ENCODE data around the gene CORO7. TPM values are rescaled to one million over a fixed set of nuclear protein-coding genes. Genes with fewer than 3 reads are reported as not detected.
A peak's percentile ranks its signal among the peaks of the same experiment; 100 is the strongest.

Gene CORO7
- total and polyA plus RNA-seq, 9 of the 15 experiments (the other 6 are each of a cell fraction or from before 2014, with no cell fraction given) = 0.45 to 77.2 (median 18.7) TPM

GRCh38 chr16:4338125-4338582, 78.2 kb downstream of the CORO7 start:
- no peak for DNase-seq (ENCODE audit: extremely low read depth in 1 of 4, low spot score in 3 of 4)
- ATAC-seq = peak; percentile 70
- H3K79me2 ChIP-seq (ENCODE audit: control insufficient read depth, insufficient read depth, low read length) = peaks cover 20% of the 10 kb centered on the region
- H3K4me2 ChIP-seq (ENCODE audit: insufficient read depth, low read length) = no peak overlapping the region
- no peaks in the 10 kb centered on the region for H3K9me1 ChIP-seq (ENCODE audit: control insufficient read depth, insufficient read depth, low read length)
- no peak overlapping the region for H3K4me3 ChIP-seq
- H3K27me3 ChIP-seq (ENCODE audit: control insufficient read depth in 2 of 2, insufficient read depth in 2 of 2, low read length in 2 of 2) = no peaks in the 10 kb centered on the region
- in situ Hi-C loops (cut with MboI) = no loop called here
- WGBS (ENCODE audit: insufficient coverage, low coverage, missing lambda C conversion rate) = 83% methylated on average over 10 of the region's 12 CpGs
- H4K20me1 ChIP-seq (replicated peaks; ENCODE audit: control insufficient read depth, insufficient read depth, low read length) = no peaks in the 10 kb centered on the region; the same call in 1 of the 2 replicates
- H3K9me3 ChIP-seq (replicated peaks; ENCODE audit: control insufficient read depth, insufficient read depth, low read depth, low read length) = no peaks in the 10 kb centered on the region
- peaks cover 66% of the 10 kb centered on the region; the same call in 2 of the 3 replicates for H3K36me3 ChIP-seq (ENCODE audit: control insufficient read depth, insufficient read depth, low read length)
- ChIA-PET CTCF (ENCODE audit: low intra/inter-chr PET ratio) (no interaction called here), POLR2A (interaction anchor here (0.5 to 0.6 kb wide), 3 partner anchors 32 to 1307 kb away, joined by 3 read pairs; no protein-coding TSS in a partner anchor)
- no peak for FAIRE-seq
- peak overlapping the region in 1 of 2 experiments; percentile 43; a peak in 1 of 4 replicates for H3K9ac ChIP-seq (ENCODE audit: insufficient read depth in 1 of 2, low read depth in 2 of 2, low read length in 2 of 2)
- H3K27ac ChIP-seq (ENCODE audit: extremely low read depth, low read depth, low read length) = no peak overlapping the region
- intact Hi-C loops (cut with micrococcal nuclease) = no loop called here
- H3K4me1 ChIP-seq (replicated peaks in 1 of 2; ENCODE audit: control insufficient read depth in 2 of 2, insufficient read depth in 2 of 2, low read length in 2 of 2) = peaks cover 0 to 57% of the 10 kb centered on the region in 2 experiments; a peak in 2 of 5 replicates
- no TSS peak for BruUV-seq (replicated peaks)
- H2AFZ ChIP-seq (ENCODE audit: low read depth, low read length) = no peak overlapping the region
- TF ChIP-seq POLR2AphosphoS5 (IDR thresholded peaks at IDR 0.05; ENCODE audit: control insufficient read depth, insufficient read depth, low read depth, low read length) (0 out of 2 replicates have a peak, but pooled peaks have one; percentile 19), ZBTB5 (IDR thresholded peaks at IDR 0.05) (no peak), ARID4B (CRISPR knock-in tag; IDR thresholded peaks at IDR 0.05) (no peak), ZNF511 (CRISPR knock-in tag; IDR thresholded peaks at IDR 0.05) (no peak), RBFOX2 (IDR thresholded peaks at IDR 0.05; ENCODE audit: low read depth, low read length) (peak; percentile 35; the same call in 1 of the 2 replicates), POLR2B (IDR thresholded peaks at IDR 0.05; ENCODE audit: low read depth, partially characterized antibody) (no peak), CTCF (IDR thresholded peaks at IDR 0.05 in 2 of 3, conservative IDR thresholded peaks at IDR 0.05 in 1 of 3; ENCODE audit: insufficient read depth in 2 of 3, low read depth in 1 of 3, low read length in 3 of 3) (0 out of 6 replicates have a peak, but pooled peaks of 1 of the 3 experiments have one; percentile 7), CTCFL (IDR thresholded peaks at IDR 0.05; ENCODE audit: borderline replicate concordance, insufficient read depth, low read depth, low read length, poor library complexity, severe bottlenecking) (peak; percentile 66), POLR2G (IDR thresholded peaks at IDR 0.05; ENCODE audit: low read depth, low read length) (peak; percentile 55)

All from K562 (cell line).